ENCODE results near the gene CDH3. TPM values are rescaled to one million over a fixed set of nuclear protein-coding genes. Genes with fewer than 3 reads are reported as not detected.
"Not testable (repeated sequence)": the region's sequence is repeated elsewhere in the genome, so short reads cannot be mapped to it uniquely, and the experiment has no call there.

CDH3 gene
- total RNA-seq, 2 donors from 2014 or later, result 30.0 to 98.5 TPM

DNA sequence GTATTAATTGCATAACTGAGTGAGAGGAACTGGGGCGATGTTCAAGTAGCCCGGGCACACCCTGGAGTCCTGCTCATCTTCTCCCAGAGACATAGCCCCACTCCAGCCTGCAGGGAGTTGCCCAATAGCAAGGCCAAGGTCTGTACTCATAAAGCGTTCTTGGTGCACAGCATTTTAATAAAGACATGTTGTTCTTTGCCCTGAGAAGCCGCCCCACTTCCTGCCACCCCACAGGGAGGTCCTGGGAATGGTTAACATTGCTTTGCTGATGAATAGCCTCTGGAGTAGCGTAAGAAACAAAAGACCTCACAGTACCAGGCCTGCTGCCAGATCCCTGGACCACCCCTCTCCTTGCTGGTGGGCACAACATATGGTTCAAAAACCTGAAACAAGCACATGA is 70.4 kb downstream of the CDH3 start:
- H3K4me1 ChIP-seq (replicated peaks), result no peaks in the 10 kb centered on the region
- TF ChIP-seq POLR2AphosphoS5 (IDR thresholded peaks at IDR 0.05), result no peak
- TF ChIP-seq, protein P1, sequence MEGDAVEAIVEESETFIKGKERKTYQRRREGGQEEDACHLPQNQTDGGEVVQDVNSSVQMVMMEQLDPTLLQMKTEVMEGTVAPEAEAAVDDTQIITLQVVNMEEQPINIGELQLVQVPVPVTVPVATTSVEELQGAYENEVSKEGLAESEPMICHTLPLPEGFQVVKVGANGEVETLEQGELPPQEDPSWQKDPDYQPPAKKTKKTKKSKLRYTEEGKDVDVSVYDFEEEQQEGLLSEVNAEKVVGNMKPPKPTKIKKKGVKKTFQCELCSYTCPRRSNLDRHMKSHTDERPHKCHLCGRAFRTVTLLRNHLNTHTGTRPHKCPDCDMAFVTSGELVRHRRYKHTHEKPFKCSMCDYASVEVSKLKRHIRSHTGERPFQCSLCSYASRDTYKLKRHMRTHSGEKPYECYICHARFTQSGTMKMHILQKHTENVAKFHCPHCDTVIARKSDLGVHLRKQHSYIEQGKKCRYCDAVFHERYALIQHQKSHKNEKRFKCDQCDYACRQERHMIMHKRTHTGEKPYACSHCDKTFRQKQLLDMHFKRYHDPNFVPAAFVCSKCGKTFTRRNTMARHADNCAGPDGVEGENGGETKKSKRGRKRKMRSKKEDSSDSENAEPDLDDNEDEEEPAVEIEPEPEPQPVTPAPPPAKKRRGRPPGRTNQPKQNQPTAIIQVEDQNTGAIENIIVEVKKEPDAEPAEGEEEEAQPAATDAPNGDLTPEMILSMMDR (IDR thresholded peaks at IDR 0.05), result no peak
- TF ChIP-seq POLR2A (IDR thresholded peaks at IDR 0.05), result no peak
- no peak overlapping the region for H3K4me3 ChIP-seq
- no peaks in the 10 kb centered on the region for H3K9me3 ChIP-seq
- DNase-seq (ENCODE audit: low spot score), result no peak
- H3K27ac ChIP-seq, result no peak overlapping the region
- H3K36me3 ChIP-seq, result no peaks in the 10 kb centered on the region
- WGBS, result 64% methylated on average over 5 of the region's 5 CpGs
- intact Hi-C loops (cut with DNase I), result no loop called here
- H3K27me3 ChIP-seq (replicated peaks; ENCODE audit: insufficient read depth), result no peaks in the 10 kb centered on the region

DNA sequence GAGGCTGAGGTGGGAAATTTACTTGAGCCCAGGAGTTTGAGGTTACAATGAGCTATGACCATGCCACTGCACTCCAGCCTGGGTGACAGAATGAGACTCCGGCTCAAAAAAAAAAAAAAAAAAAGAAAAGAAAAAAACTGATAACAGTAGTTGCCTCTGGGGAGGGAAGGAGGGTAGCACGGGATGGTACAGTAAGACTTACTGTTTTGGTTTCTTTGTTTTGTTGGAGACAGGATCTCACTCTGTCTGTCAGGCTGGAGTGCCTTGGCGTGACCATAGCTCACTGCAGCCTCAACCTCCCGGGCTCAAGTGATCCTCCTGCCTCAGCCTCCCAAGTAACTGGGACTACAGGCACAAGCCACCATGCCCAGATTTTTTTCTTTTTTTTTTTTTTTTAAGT is 71.4 kb downstream of the CDH3 start:
- intact Hi-C loops (cut with DNase I); H3K27ac ChIP-seq; H3K4me1 ChIP-seq (replicated peaks); H3K4me3 ChIP-seq; H3K27me3 ChIP-seq (replicated peaks; ENCODE audit: insufficient read depth); H3K9me3 ChIP-seq; H3K36me3 ChIP-seq; DNase-seq (ENCODE audit: low spot score): not testable (repeated sequence)
- 83% methylated on average over 4 of the region's 4 CpGs for WGBS

DNA sequence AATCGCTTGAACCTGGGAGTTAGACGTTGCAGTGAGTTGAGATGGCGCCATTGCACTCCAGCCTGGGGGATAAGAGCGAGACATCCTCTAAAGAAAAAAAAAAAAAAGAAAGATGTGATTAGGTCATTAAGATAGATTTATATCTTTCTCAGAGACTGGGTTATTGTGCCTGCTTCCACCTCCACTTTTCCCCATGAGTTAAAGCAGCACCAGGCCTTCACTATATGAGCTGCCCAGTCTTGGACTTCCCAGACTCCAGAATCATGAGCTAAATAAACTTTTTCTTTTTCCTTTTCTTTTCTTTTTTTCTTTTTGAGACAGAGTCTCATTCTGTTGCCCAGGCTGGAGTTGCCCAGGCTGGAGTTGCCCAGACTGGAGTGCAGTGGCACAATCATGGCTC is 72.6 kb downstream of the CDH3 start:
- no peak overlapping the region for H3K27ac ChIP-seq
- TF ChIP-seq POLR2A (IDR thresholded peaks at IDR 0.05), result no peak
- TF ChIP-seq, protein P1 (IDR thresholded peaks at IDR 0.05), result no peak
- TF ChIP-seq POLR2AphosphoS5 (IDR thresholded peaks at IDR 0.05), result no peak

GRCh38 chr16:68718590-68718989 is 73.5 kb downstream of the CDH3 start:
- TF ChIP-seq, protein P1 (IDR thresholded peaks at IDR 0.05), result no peak
- TF ChIP-seq POLR2A (IDR thresholded peaks at IDR 0.05), result no peak
- no peak for TF ChIP-seq POLR2AphosphoS5 (IDR thresholded peaks at IDR 0.05)
- Histone ChIP-seq H3K36me3 (no peaks in the 10 kb centered on the region), H3K27ac (no peak overlapping the region), H3K4me1 (replicated peaks) (no peaks in the 10 kb centered on the region), H3K9me3 (no peaks in the 10 kb centered on the region), H3K27me3 (replicated peaks; ENCODE audit: insufficient read depth) (no peaks in the 10 kb centered on the region), H3K4me3 (no peak overlapping the region)
- no peak for DNase-seq (ENCODE audit: low spot score)
- intact Hi-C loops (cut with DNase I), result no loop called here
- WGBS, result 93% methylated on average over 9 of the region's 9 CpGs

More for the DNA sequence above, 72.6 kb downstream of the CDH3 start:
- intact Hi-C loops (cut with DNase I), result no loop called here
- DNase-seq (ENCODE audit: low spot score), result no peak
- no peaks in the 10 kb centered on the region for H3K4me1 ChIP-seq (replicated peaks)
- 100% methylated on average over 4 of the region's 4 CpGs for WGBS
- no peaks in the 10 kb centered on the region for H3K36me3 ChIP-seq
- H3K4me3 ChIP-seq, result no peak overlapping the region
- H3K27me3 ChIP-seq (replicated peaks; ENCODE audit: insufficient read depth), result no peaks in the 10 kb centered on the region
- H3K9me3 ChIP-seq, result no peaks in the 10 kb centered on the region

DNA sequence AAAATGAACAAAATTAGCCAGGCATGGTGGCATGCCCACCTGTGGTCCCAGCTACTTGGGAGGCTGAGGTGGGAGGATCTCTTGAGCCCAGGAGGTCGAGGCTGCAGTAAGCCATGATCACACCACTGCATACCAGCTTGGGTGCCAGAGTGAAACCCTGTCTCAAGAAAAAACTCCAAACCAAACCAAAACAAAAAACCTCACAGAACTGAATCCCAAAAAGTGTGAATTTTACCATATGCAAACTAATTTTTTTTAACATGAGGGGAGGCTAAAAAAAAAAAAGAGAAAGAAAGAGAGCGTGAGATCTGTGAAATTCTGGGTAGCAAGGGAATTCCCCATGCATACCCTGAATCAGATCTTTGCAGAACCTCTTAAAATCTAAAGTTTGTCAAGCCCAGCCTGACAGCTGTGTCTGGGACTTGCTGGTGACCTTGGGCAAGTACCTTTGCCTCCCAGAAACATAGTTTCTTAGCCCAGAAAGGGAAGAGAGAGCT is 74.9 kb downstream of the CDH3 start:
- no peaks in the 10 kb centered on the region for H3K27me3 ChIP-seq (replicated peaks; ENCODE audit: insufficient read depth)
- no peaks in the 10 kb centered on the region for H3K4me1 ChIP-seq (replicated peaks)
- TF ChIP-seq POLR2AphosphoS5 (IDR thresholded peaks at IDR 0.05) (no peak), POLR2A (IDR thresholded peaks at IDR 0.05) (no peak)
- TF ChIP-seq, protein P1 (IDR thresholded peaks at IDR 0.05), result no peak
- H3K27ac ChIP-seq, result no peak overlapping the region
- H3K9me3 ChIP-seq, result no peaks in the 10 kb centered on the region
- intact Hi-C loops (cut with DNase I), result no loop called here
- no peak overlapping the region for H3K4me3 ChIP-seq
- WGBS, result 91% methylated on average over 2 of the region's 2 CpGs
- DNase-seq (ENCODE audit: low spot score), result no peak
- H3K36me3 ChIP-seq, result no peaks in the 10 kb centered on the region
